ENCODE data around the gene STEEP1. TPM values are rescaled to one million over a fixed set of nuclear protein-coding genes. Genes with fewer than 3 reads are reported as not detected.

Gene STEEP1
- total RNA-seq, 1 experiment from 2014 or later, result 30.4 TPM

- no peak overlapping the region for H2AK5ac ChIP-seq (ENCODE audit: insufficient read length, low read length)
- H3K23ac ChIP-seq (ENCODE audit: insufficient read length, low read depth, low read length), result no peak overlapping the region
- H2BK15ac ChIP-seq (ENCODE audit: low read depth, low read length), result no peak overlapping the region
- peaks cover 16% of the 10 kb centered on the region for H3K9me3 ChIP-seq (ENCODE audit: control insufficient read depth, low read depth, low read length)
- H4K91ac ChIP-seq (ENCODE audit: insufficient read length, low read depth, low read length), result no peak overlapping the region
- no peak overlapping the region for H3K14ac ChIP-seq (ENCODE audit: insufficient read depth, low read length)
- H2BK120ac ChIP-seq (ENCODE audit: low read depth, low read length, poor library complexity, severe bottlenecking), result no peak overlapping the region
- Mint-ChIP-seq H3K4me3 (peak overlapping the region; percentile 85 to 89), H3K36me3 (ENCODE audit: insufficient read depth in 1 of 3, low read depth in 3 of 3) (peaks cover 6 to 18% (median 13%) of the 10 kb centered on the region in 3 experiments), H3K4me1 (peaks cover 0 to 5% of the 10 kb centered on the region in 2 experiments; a peak in 1 of 4 replicates), H3K27me3 (ENCODE audit: low read depth) (no peaks in the 10 kb centered on the region; the same call in 1 of the 2 replicates), H3K27ac (peak overlapping the region; percentile 59 to 85 (median 85); a peak in 5 of 7 replicates), H3K9me3 (peaks cover 63 to 73% of the 10 kb centered on the region in 2 experiments)
- no peak overlapping the region for H2BK20ac ChIP-seq (ENCODE audit: low read depth, low read length, poor library complexity, severe bottlenecking)
- no peaks in the 10 kb centered on the region for H3K79me2 ChIP-seq (ENCODE audit: insufficient read depth, low read length)
- peak overlapping the region; percentile 62 for H3K4me2 ChIP-seq (ENCODE audit: insufficient read depth, insufficient read length, low read length)
- H3K4ac ChIP-seq (ENCODE audit: low read depth, low read length), result no peak overlapping the region
- peak; percentile 42 for DNase-seq
- no peak overlapping the region for H4K5ac ChIP-seq (ENCODE audit: insufficient read length, low read depth, low read length)
- TF ChIP-seq CTCF (conservative IDR thresholded peaks at IDR 0.05), result no peak
- no peaks in the 10 kb centered on the region for H4K20me1 ChIP-seq (ENCODE audit: control insufficient read depth, insufficient read depth, insufficient read length)
- H3K9ac ChIP-seq (ENCODE audit: extremely low read depth, insufficient read length, low read length), result peak overlapping the region; percentile 19
- no peak overlapping the region for H2AFZ ChIP-seq (ENCODE audit: low read length)
- H2BK5ac ChIP-seq (ENCODE audit: insufficient read length, low read length), result no peak overlapping the region
- H3K56ac ChIP-seq (ENCODE audit: insufficient read length, low read depth, low read length), result no peak overlapping the region
- no peak overlapping the region for H3T11ph ChIP-seq (ENCODE audit: low read length)
- H3K4me1 ChIP-seq (ENCODE audit: insufficient read depth, low read length), result no peaks in the 10 kb centered on the region
- H3K23me2 ChIP-seq (ENCODE audit: insufficient read length, low read depth, low read length, poor library complexity, severe bottlenecking), result peaks cover 10% of the 10 kb centered on the region
- no peak overlapping the region for H4K8ac ChIP-seq (replicated peaks; ENCODE audit: insufficient read length, low read depth, low read length)
- no peak overlapping the region for H3K27ac ChIP-seq (ENCODE audit: insufficient read length, low read depth, low read length)
- no peak overlapping the region for H3K18ac ChIP-seq (ENCODE audit: insufficient read length, low read depth, low read length)
- WGBS (ENCODE audit: extremely low coverage, insufficient read length, low lambda C conversion rate), result no CpG with 5 or more reads among the region's 30 CpGs
- no peak overlapping the region for H2BK12ac ChIP-seq (ENCODE audit: insufficient read length, low read depth, low read length)
- no peaks in the 10 kb centered on the region for H3K79me1 ChIP-seq (ENCODE audit: insufficient read depth, low read depth, low read length, poor library complexity, severe bottlenecking)
- no peaks in the 10 kb centered on the region for H3K27me3 ChIP-seq (ENCODE audit: insufficient read depth, low read length)
These were observed 8.7 kb upstream of the STEEP1 start for GRCh38 chrX:119573840-119574393.

Data from H9 (cell line).